Tibial nerve (tissue), 4 donors: ENCODE measurements around the gene C1RL.

Source experiments
- CTCF ChIP-seq, 5 experiments: fragments of 200-600 bp in 3 of 5; fragments of 450-650 bp in 2 of 5; sonication (generic) in 3 of 5; IDR thresholded peaks; one replicate each; pipeline ENCODE4 v1.5.1; 2016 to 2019; ENCODE audit warnings: antibody characterized with exemption in 5 of 5, mild to moderate bottlenecking in 3 of 5, moderate library complexity in 2 of 5
- EP300 ChIP-seq, 2 donors: sonication (generic); formaldehyde crosslinking; IDR thresholded peaks; one replicate each; pipeline ENCODE4 v1.6.1; 2017; ENCODE audit warnings: antibody characterized with exemption in 2 of 2, mild to moderate bottlenecking in 1 of 2
- POLR2A ChIP-seq, 2 donors: fragments of 450-650 bp; IDR thresholded peaks; one replicate each; pipeline ENCODE4 v1.6.1; 2017; ENCODE audit warnings: antibody characterized with exemption in 2 of 2, mild to moderate bottlenecking in 2 of 2, moderate library complexity in 2 of 2

DNA sequence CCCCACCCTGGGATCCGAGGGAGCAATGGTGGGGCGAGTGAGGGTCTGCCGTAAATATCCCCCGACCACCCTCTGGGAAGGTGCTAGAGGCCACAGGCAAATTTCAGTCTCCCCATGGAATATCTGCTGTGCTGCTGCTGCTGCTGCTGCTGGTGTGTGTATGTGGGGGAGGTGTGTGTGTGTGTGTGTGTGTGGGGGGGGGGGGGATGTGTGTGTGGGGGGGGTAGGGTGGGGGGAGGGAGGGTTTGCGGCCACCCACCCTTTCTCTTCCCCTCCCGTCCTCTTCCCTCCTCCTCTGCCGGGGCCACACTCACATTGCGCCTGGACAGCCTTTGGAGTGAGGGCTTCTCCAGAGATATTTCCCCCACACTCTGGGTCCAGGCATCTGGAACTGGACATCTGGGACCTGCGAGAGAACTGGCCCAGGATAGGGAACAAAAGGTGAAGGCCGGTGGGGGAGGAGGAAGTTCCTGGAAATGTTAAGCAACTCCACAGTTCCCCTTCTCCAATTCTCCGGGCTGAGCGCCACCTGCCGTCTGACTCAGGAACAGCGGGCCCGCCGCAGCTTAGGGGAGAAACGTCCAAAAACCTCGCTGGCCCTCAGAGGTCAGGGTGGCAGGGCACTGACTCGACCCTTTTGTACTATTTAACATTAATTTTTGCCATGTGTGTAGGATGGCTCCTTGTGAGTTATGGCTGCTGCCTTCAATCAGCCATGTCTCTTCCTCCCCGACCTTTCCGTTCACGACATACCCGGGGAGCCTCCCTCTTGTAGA is at the start of gene C1RL:
- peak; percentile 98 to 99 (median 98) for TF ChIP-seq CTCF (IDR thresholded peaks at IDR 0.05)
- TF ChIP-seq POLR2A (IDR thresholded peaks at IDR 0.05): peak; percentile 23 to 37
- peak; percentile 94 to 96 for TF ChIP-seq EP300 (IDR thresholded peaks at IDR 0.05)
